B cell (primary cell): ENCODE measurements around the gene NOS1. TPM values are rescaled to one million over a fixed set of nuclear protein-coding genes. Genes with fewer than 3 reads are reported as not detected.

Experiments used
- ATAC-seq: fragments of 200-7000 bp; cut with Tn5 transposase; one replicate; pipeline ENCODE4 v1.10.0; 2021; ENCODE audit warnings: low read depth, mild to moderate bottlenecking, moderate number of reproducible peaks, moderate library complexity
- CTCF ChIA-PET: fragments of 350-600 bp; sonication (Branson Sonifier 250); formaldehyde crosslinking; loops from one replicate; lab custom pipeline; 2021; ENCODE audit warnings: antibody characterized with exemption, inconsistent platforms; lab: Charles Lee
- POLR2A ChIA-PET: fragments of 350-600 bp; sonication (Branson Sonifier 250); formaldehyde crosslinking; loops from one replicate; lab custom pipeline; 2021; ENCODE audit warnings: antibody characterized with exemption; lab: Charles Lee
- DNase-seq: peaks from one replicate; pipeline ENCODE4 v3.0.0; 2013
- H2AFZ ChIP-seq: 2 replicates; pipeline ENCODE4 v1.6.1; 2012; ENCODE audit warnings: mild to moderate bottlenecking, low read depth, low read length; ENCODE audit not compliant: insufficient read depth, poor library complexity, severe bottlenecking
- H3K27ac ChIP-seq, 2 donors: 1 replicate in 1 of 2; 2 replicates in 1 of 2; pipeline ENCODE4 v1.5.1; 2012 to 2013; ENCODE audit warnings: low read length in 2 of 2, mild to moderate bottlenecking in 2 of 2, moderate library complexity in 1 of 2
- H3K27me3 ChIP-seq, 4 experiments: fragments of 200-600 bp in 1 of 4; sonication (generic) in 1 of 4; replicated peaks in 1 of 4; 1 replicate in 2 of 4; 2 replicates in 2 of 4; pipeline versions ENCODE4 v1.6.1 to v1.7.0; 2013 to 2016; ENCODE audit warnings: low read length in 3 of 4, mild to moderate bottlenecking in 2 of 4, mixed read lengths in 1 of 4, moderate library complexity in 1 of 4; ENCODE audit not compliant: insufficient read depth in 4 of 4, control insufficient read depth in 3 of 4; ENCODE audit errors: control extremely low read depth in 1 of 4
- H3K36me3 ChIP-seq, 2 experiments: replicated peaks in 1 of 2; 1 replicate in 1 of 2; 2 replicates in 1 of 2; pipeline versions ENCODE4 v1.6.1 to v1.7.1; 2013; ENCODE audit warnings: low read length in 1 of 2; ENCODE audit not compliant: insufficient read depth in 2 of 2, control insufficient read depth in 1 of 2; ENCODE audit errors: control extremely low read depth in 1 of 2, extremely low read depth in 1 of 2
- H3K4me1 ChIP-seq, 2 donors: fragments of 200-600 bp in 1 of 2; sonication (generic) in 1 of 2; 1 replicate in 1 of 2; 2 replicates in 1 of 2; pipeline versions ENCODE4 v1.5.1 to v1.6.1; 2013 to 2017; ENCODE audit warnings: low read length in 2 of 2; ENCODE audit not compliant: control insufficient read depth in 2 of 2, insufficient read depth in 2 of 2
- H3K4me2 ChIP-seq: replicated peaks from 2 replicates; pipeline ENCODE3; 2012; ENCODE audit warnings: mild to moderate bottlenecking, low read depth, low read length; ENCODE audit not compliant: poor library complexity, severe bottlenecking
- H3K4me3 ChIP-seq, 5 experiments: fragments of 200-600 bp in 1 of 5; sonication (generic) in 1 of 5; 1 replicate in 3 of 5; 2 replicates in 2 of 5; pipeline versions ENCODE4 v1.5.1 to v1.7.0; 2011 to 2016; ENCODE audit warnings: low read length in 4 of 5, mild to moderate bottlenecking in 4 of 5, low read depth in 2 of 5, control low read depth in 1 of 5, moderate library complexity in 1 of 5; ENCODE audit not compliant: insufficient read depth in 1 of 5; ENCODE audit errors: control extremely low read depth in 1 of 5, extremely low read depth in 1 of 5
- H3K79me2 ChIP-seq: fragments of 200-600 bp; sonication (generic); one replicate; pipeline ENCODE4 v1.6.0; 2016; ENCODE audit warnings: low read length; ENCODE audit not compliant: control insufficient read depth, insufficient read depth
- H3K9ac ChIP-seq: fragments of 200-600 bp; sonication (generic); 2 replicates; pipeline ENCODE4 v1.6.1; 2017; ENCODE audit warnings: mild to moderate bottlenecking, low read length, moderate library complexity
- H3K9me3 ChIP-seq, 3 donors: one replicate each; pipeline versions ENCODE4 v1.6.1 to v1.7.1; 2013; ENCODE audit warnings: low read length in 2 of 3; ENCODE audit not compliant: control insufficient read depth in 2 of 3, insufficient read depth in 1 of 3; ENCODE audit errors: control extremely low read depth in 1 of 3
- H4K20me1 ChIP-seq: 2 replicates; pipeline ENCODE4 v1.6.0; 2012; ENCODE audit warnings: mild to moderate bottlenecking, low read length; ENCODE audit not compliant: insufficient read depth, control insufficient read depth, poor library complexity, severe bottlenecking
- H3K27ac Mint-ChIP-seq: one replicate; pipeline ENCODE4 v1.8.0; 2021; ENCODE audit warnings: mixed read lengths
- H3K27me3 Mint-ChIP-seq: one replicate; pipeline ENCODE4 v1.8.0; 2021; ENCODE audit warnings: mixed read lengths
- H3K4me1 Mint-ChIP-seq: one replicate; pipeline ENCODE4 v1.8.0; 2021; ENCODE audit warnings: mixed read lengths
- H3K4me3 Mint-ChIP-seq: one replicate; pipeline ENCODE4 v1.8.0; 2021; ENCODE audit warnings: mixed read lengths
- H3K9me3 Mint-ChIP-seq: one replicate; pipeline ENCODE4 v1.8.0; 2022; ENCODE audit warnings: mixed read lengths; ENCODE audit not compliant: insufficient read depth
- CTCF ChIP-seq: fragments of 200-600 bp; IDR thresholded peaks from one replicate; pipeline ENCODE4 v1.8.0; 2022; ENCODE audit warnings: antibody characterized with exemption, mild to moderate bottlenecking
- EZH2 ChIP-seq: IDR thresholded peaks from 2 replicates; pipeline ENCODE4 v1.6.1; 2012; ENCODE audit warnings: borderline replicate concordance, low read depth, mild to moderate bottlenecking, moderate library complexity, low read length; ENCODE audit not compliant: insufficient read depth, poor library complexity, severe bottlenecking
- WGBS: methylation state at CpG from one replicate; pipeline ENCODE4 v1.1.5; 2013; ENCODE audit warnings: missing lambda C conversion rate; ENCODE audit not compliant: insufficient coverage; 5-methylcytosine and 5-hydroxymethylcytosine counted together
- intact Hi-C: fragments of 100-400 bp; cut with micrococcal nuclease; formaldehyde crosslinking; loops from one replicate; pipeline ENCODE4 v1.10.0; 2022
- polyA plus RNA-seq: library from polyadenylated mRNA; depleted of rRNA; stranded (reverse); fragments of >200 nt; gene quantifications from 2 replicates; pipeline ENCODE4 v1.2.3, GENCODE V29; 2012
- total RNA-seq, 2 donors: library from RNA; stranded (reverse); fragments of 120-200 nt in 1 of 2; gene quantifications; 1 replicate in 1 of 2; 2 replicates in 1 of 2; pipeline versions ENCODE4 v1.2.3 to v1.2.4, GENCODE V29; 2013 to 2022

The NOS1 gene
- total and polyA plus RNA-seq, 2 donors (not counting 1 experiment from before 2014, with no cell fraction given) = not detected

DNA sequence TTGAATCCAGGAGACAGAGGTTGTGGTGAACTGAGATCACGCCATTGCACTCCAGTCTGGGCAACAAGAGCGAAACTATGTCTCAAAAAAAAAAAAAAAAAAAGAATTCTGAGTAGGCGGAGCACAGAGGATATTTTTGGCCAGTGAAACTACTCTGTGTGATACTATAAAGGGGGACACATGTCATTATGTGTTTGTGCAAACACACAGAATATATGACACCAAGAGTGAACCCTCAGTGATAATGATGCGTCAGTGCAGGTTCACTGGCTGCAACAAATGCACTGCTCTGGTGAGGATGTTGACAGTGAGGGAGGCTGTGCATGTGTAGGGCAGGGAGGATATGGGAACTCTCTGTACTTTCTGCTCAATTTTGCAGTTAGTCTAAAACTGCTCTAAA is 195.3 kb downstream of the NOS1 start:
- Histone ChIP-seq H3K27ac (no peak overlapping the region), H3K9ac (no peak overlapping the region), H3K4me3 (no peak overlapping the region), H4K20me1 (peaks cover 4% of the 10 kb centered on the region), H3K4me1 (no peaks in the 10 kb centered on the region), H3K27me3 (no peaks in the 10 kb centered on the region), H3K4me2 (no peak overlapping the region), H3K9me3 (no peaks in the 10 kb centered on the region), H3K79me2 (no peaks in the 10 kb centered on the region), H3K36me3 (peaks cover 17 to 85% of the 10 kb centered on the region in 2 experiments), H2AFZ (no peak overlapping the region)
- intact Hi-C loops = no loop called here
- CTCF ChIA-PET = interaction anchor here (0.7 kb wide), 1 partner anchor 692 kb away, joined by 3 read pairs; no protein-coding TSS in a partner anchor
- Mint-ChIP-seq H3K27me3 (no peaks in the 10 kb centered on the region), H3K27ac (no peak overlapping the region), H3K4me3 (no peak overlapping the region), H3K9me3 (no peaks in the 10 kb centered on the region), H3K4me1 (no peaks in the 10 kb centered on the region)
- POLR2A ChIA-PET = interaction anchor here (0.7 kb wide), 1 partner anchor 9 kb away, joined by 5 read pairs; no protein-coding TSS in a partner anchor
- ATAC-seq = no peak
- TF ChIP-seq CTCF = no peak
- TF ChIP-seq EZH2 = no peak
- WGBS = no CpG with 5 or more reads among the region's 4 CpGs
- no peak for DNase-seq

DNA sequence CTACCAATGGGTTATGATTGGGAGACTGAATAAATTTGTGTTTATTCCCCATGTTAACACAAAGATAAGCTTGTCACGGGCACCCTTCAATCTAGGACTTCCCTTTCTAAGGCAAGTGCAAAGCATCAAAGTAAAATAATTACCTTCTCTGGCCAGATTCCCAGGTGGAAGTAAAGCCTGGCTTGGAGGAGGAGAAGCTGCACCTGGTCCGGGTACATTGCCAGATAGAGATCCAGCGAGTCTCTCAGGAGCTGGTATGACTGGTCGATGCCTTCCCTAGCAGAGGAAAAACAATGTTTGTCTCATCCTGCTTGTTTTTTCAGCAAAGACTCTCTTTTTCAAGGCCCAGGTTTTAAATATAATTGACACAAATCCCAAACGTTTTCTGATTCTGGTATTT is 196.1 kb downstream of the NOS1 start:
- Histone ChIP-seq H3K9me3 (no peaks in the 10 kb centered on the region), H3K27me3 (no peaks in the 10 kb centered on the region), H2AFZ (no peak overlapping the region), H4K20me1 (no peaks in the 10 kb centered on the region), H3K4me2 (no peak overlapping the region), H3K36me3 (peaks cover 13 to 86% of the 10 kb centered on the region in 2 experiments), H3K27ac (no peak overlapping the region), H3K79me2 (no peaks in the 10 kb centered on the region), H3K9ac (no peak overlapping the region), H3K4me3 (no peak overlapping the region), H3K4me1 (no peaks in the 10 kb centered on the region)
- intact Hi-C loops = no loop called here
- no peak overlapping the region for H3K4me3 Mint-ChIP-seq
- no peak for ATAC-seq
- no peak overlapping the region for H3K27ac Mint-ChIP-seq
- TF ChIP-seq CTCF = no peak
- no peak for TF ChIP-seq EZH2
- ChIA-PET CTCF (interaction anchor here (0.7 kb wide), 1 partner anchor 692 kb away, joined by 3 read pairs; no protein-coding TSS in a partner anchor), POLR2A (interaction anchor here (0.7 kb wide), 1 partner anchor 10 kb away, joined by 5 read pairs; no protein-coding TSS in a partner anchor)
- WGBS = 100% methylated on average over 3 of the region's 5 CpGs
- H3K27me3 Mint-ChIP-seq = no peaks in the 10 kb centered on the region
- DNase-seq = no peak
- H3K9me3 Mint-ChIP-seq = no peaks in the 10 kb centered on the region
- H3K4me1 Mint-ChIP-seq = no peaks in the 10 kb centered on the region
